Suppressor macrophage treated with lipopolysaccharide for 4 hours (primary cell): ENCODE results near the gene GNAI2.
"Not testable (repeated sequence)": the region's sequence is repeated elsewhere in the genome, so short reads cannot be mapped to it uniquely, and the experiment has no call there.

Experiments used
- DNase-seq: peaks from one replicate; pipeline ENCODE4 v3.0.0-alpha.2; 2020

The GNAI2 gene

GRCh38 chr3:50228184-50228763 is 7.7 kb upstream of the GNAI2 start:
- not testable (repeated sequence) for DNase-seq

GRCh38 chr3:50229490-50229889 is 6.5 kb upstream of the GNAI2 start:
- DNase-seq: no peak

GRCh38 chr3:50230104-50230793 is 5.8 kb upstream of the GNAI2 start:
- peak; percentile 52 for DNase-seq

GRCh38 chr3:50230794-50231125 is 5.2 kb upstream of the GNAI2 start:
- no peak for DNase-seq

- DNase-seq: no peak
Observed at GRCh38 chr3:50231581-50231980, 4.4 kb upstream of the GNAI2 start.

GRCh38 chr3:50232303-50232702 is 3.7 kb upstream of the GNAI2 start:
- no peak for DNase-seq

GRCh38 chr3:50233176-50233575 is 2.8 kb upstream of the GNAI2 start:
- no peak for DNase-seq

- DNase-seq: no peak
Observed at GRCh38 chr3:50236484-50237132, 604 bp downstream of the GNAI2 start.

GRCh38 chr3:50237133-50237651 is 1.2 kb downstream of the GNAI2 start:
- peak; percentile 54 for DNase-seq

- peak; percentile 94 for DNase-seq
Observed at GRCh38 chr3:50237754-50238548, 1.9 kb downstream of the GNAI2 start.

- DNase-seq: peak; percentile 72
Observed at GRCh38 chr3:50238549-50239026, 2.6 kb downstream of the GNAI2 start.

- DNase-seq: no peak
Observed at GRCh38 chr3:50239649-50240048, 3.6 kb downstream of the GNAI2 start.

- no peak for DNase-seq
Observed at GRCh38 chr3:50241163-50241562, 5.2 kb downstream of the GNAI2 start.

- DNase-seq: no peak
Observed at GRCh38 chr3:50241713-50242380, 5.8 kb downstream of the GNAI2 start.

GRCh38 chr3:50242381-50242770 is 6.4 kb downstream of the GNAI2 start:
- no peak for DNase-seq

GRCh38 chr3:50242851-50243542 is 7.0 kb downstream of the GNAI2 start:
- peak; percentile 96 for DNase-seq

GRCh38 chr3:50243543-50243895 is 7.5 kb downstream of the GNAI2 start:
- no peak for DNase-seq

GRCh38 chr3:50244813-50245212 is 8.8 kb downstream of the GNAI2 start:
- peak; percentile 44 for DNase-seq

GRCh38 chr3:50245251-50245745 is 9.3 kb downstream of the GNAI2 start:
- DNase-seq: no peak

GRCh38 chr3:50245831-50246516 is 10.0 kb downstream of the GNAI2 start:
- DNase-seq: peak; percentile 93

- DNase-seq: peak; percentile 79
Observed at GRCh38 chr3:50246517-50246954, 10.5 kb downstream of the GNAI2 start.
